Measurements from ENCODE around the gene DPP6. TPM values are rescaled to one million over a fixed set of nuclear protein-coding genes. Genes with fewer than 3 reads are reported as not detected.

The DPP6 gene
- total RNA-seq, 1 experiment from 2014 or later = not detected

GRCh38 chr7:154343778-154344412, 291.7 kb downstream of the DPP6 start:
- Histone ChIP-seq H3K9ac (ENCODE audit: low read length) (no peak overlapping the region), H3K27ac (ENCODE audit: low read length) (no peak overlapping the region), H3K36me3 (ENCODE audit: low read depth, low read length) (no peaks in the 10 kb centered on the region), H3K4me3 (ENCODE audit: low read length) (no peak overlapping the region), H4K20me1 (ENCODE audit: low read length) (no peaks in the 10 kb centered on the region), H3K4me2 (ENCODE audit: low read length) (no peak overlapping the region), H3F3A (ENCODE audit: low read length, unreplicated experiment) (no peaks in the 10 kb centered on the region), H2AFZ (ENCODE audit: low read length) (no peak overlapping the region), H3K9me3 (ENCODE audit: low read length) (no peaks in the 10 kb centered on the region), H3K4me1 (ENCODE audit: insufficient read depth, low read length) (no peaks in the 10 kb centered on the region), H3K27me3 (ENCODE audit: low read length) (0 out of 2 replicates have a peak, but pooled peaks cover 5% of the 10 kb centered on the region), H3K9me2 (replicated peaks; ENCODE audit: low read length) (no peaks in the 10 kb centered on the region), H3K79me2 (ENCODE audit: low read length) (no peaks in the 10 kb centered on the region)
- POLR2A ChIA-PET (ENCODE audit: unreplicated experiment) = no interaction called here
- ATAC-seq = no peak
- BruUV-seq (replicated peaks) = no TSS peak
- no peak for DNase-seq
- CTCF ChIA-PET = no interaction called here
- intact Hi-C loops (cut with micrococcal nuclease) = no loop called here
- TF ChIP-seq CTCF (conservative IDR thresholded peaks at IDR 0.05; ENCODE audit: low read depth, low read length) (no peak), EZH2 (IDR thresholded peaks at IDR 0.05; ENCODE audit: low read length, unreplicated experiment) (no peak), EZH2phosphoT487 (IDR thresholded peaks at IDR 0.05; ENCODE audit: borderline replicate concordance, low read length) (no peak)

GRCh38 chr7:154345093-154345492, 292.9 kb downstream of the DPP6 start:
- ATAC-seq (no peak), DNase-seq (no peak)
- CTCF ChIA-PET = no interaction called here
- TF ChIP-seq CTCF (conservative IDR thresholded peaks at IDR 0.05; ENCODE audit: low read depth, low read length) = no peak
- TF ChIP-seq EZH2phosphoT487 (IDR thresholded peaks at IDR 0.05; ENCODE audit: borderline replicate concordance, low read length) = no peak
- no peak for TF ChIP-seq EZH2 (IDR thresholded peaks at IDR 0.05; ENCODE audit: low read length, unreplicated experiment)
- Histone ChIP-seq H2AFZ (ENCODE audit: low read length) (no peak overlapping the region), H3K9me2 (replicated peaks; ENCODE audit: low read length) (no peaks in the 10 kb centered on the region), H3K27ac (ENCODE audit: low read length) (no peak overlapping the region), H3K9ac (ENCODE audit: low read length) (no peak overlapping the region), H3K4me3 (ENCODE audit: low read length) (no peak overlapping the region), H3K4me2 (ENCODE audit: low read length) (no peak overlapping the region), H3K79me2 (ENCODE audit: low read length) (no peaks in the 10 kb centered on the region), H3K9me3 (ENCODE audit: low read length) (no peaks in the 10 kb centered on the region), H3K4me1 (ENCODE audit: insufficient read depth, low read length) (no peaks in the 10 kb centered on the region), H4K20me1 (ENCODE audit: low read length) (no peaks in the 10 kb centered on the region), H3F3A (ENCODE audit: low read length, unreplicated experiment) (no peaks in the 10 kb centered on the region), H3K36me3 (ENCODE audit: low read depth, low read length) (no peaks in the 10 kb centered on the region), H3K27me3 (ENCODE audit: low read length) (0 out of 2 replicates have a peak, but pooled peaks cover 5% of the 10 kb centered on the region)
- POLR2A ChIA-PET (ENCODE audit: unreplicated experiment) = no interaction called here
- intact Hi-C loops (cut with micrococcal nuclease) = no loop called here
- BruUV-seq (replicated peaks) = no TSS peak

GRCh38 chr7:154347700-154348266, 295.6 kb downstream of the DPP6 start:
- Histone ChIP-seq H3K27ac (ENCODE audit: low read length) (no peak overlapping the region), H4K20me1 (ENCODE audit: low read length) (no peaks in the 10 kb centered on the region), H3K27me3 (ENCODE audit: low read length) (0 out of 2 replicates have a peak, but pooled peaks cover 5% of the 10 kb centered on the region), H3K4me3 (ENCODE audit: low read length) (no peak overlapping the region), H3K9me3 (ENCODE audit: low read length) (no peaks in the 10 kb centered on the region), H3K9ac (ENCODE audit: low read length) (no peak overlapping the region), H3K4me2 (ENCODE audit: low read length) (no peak overlapping the region), H3K79me2 (ENCODE audit: low read length) (no peaks in the 10 kb centered on the region), H3K4me1 (ENCODE audit: insufficient read depth, low read length) (no peaks in the 10 kb centered on the region), H3K9me2 (replicated peaks; ENCODE audit: low read length) (no peaks in the 10 kb centered on the region), H3F3A (ENCODE audit: low read length, unreplicated experiment) (no peaks in the 10 kb centered on the region), H2AFZ (ENCODE audit: low read length) (no peak overlapping the region), H3K36me3 (ENCODE audit: low read depth, low read length) (no peaks in the 10 kb centered on the region)
- intact Hi-C loops (cut with micrococcal nuclease) = no loop called here
- CTCF ChIA-PET = no interaction called here
- BruUV-seq (replicated peaks) = no TSS peak
- ATAC-seq (no peak), DNase-seq (no peak)
- TF ChIP-seq EZH2 (IDR thresholded peaks at IDR 0.05; ENCODE audit: low read length, unreplicated experiment) (no peak), EZH2phosphoT487 (IDR thresholded peaks at IDR 0.05; ENCODE audit: borderline replicate concordance, low read length) (no peak), CTCF (conservative IDR thresholded peaks at IDR 0.05; ENCODE audit: low read depth, low read length) (no peak)
- POLR2A ChIA-PET (ENCODE audit: unreplicated experiment) = no interaction called here
